HepG2 (cell line): Measurements from ENCODE around the gene SPON2. TPM values are rescaled to one million over a fixed set of nuclear protein-coding genes. Genes with fewer than 3 reads are reported as not detected.

Experiments
- ATAC-seq: fragments of 200-7000 bp; cut with Tn5 transposase; 3 replicates; pipeline ENCODE4 v1.9.1; 2020; ENCODE audit warnings: mild to moderate bottlenecking, moderate library complexity
- BruUV-seq: library from RNA; stranded (reverse); fragments of 400-500 nt; replicated peaks from 2 replicates; lab custom pipeline; 2021; lab: Mats Ljungman, UMichigan
- CTCF ChIA-PET: fragments of 300-600 bp; formaldehyde crosslinking; extraction: SDS; loops from one replicate; lab custom pipeline; 2021; ENCODE audit warnings: low total read pairs, inconsistent platforms, low intra/inter-chr PET ratio; lab: Yijun Ruan, JAX
- POLR2A ChIA-PET: fragments of 350-600 bp; sonication (Branson Sonifier 250); formaldehyde crosslinking; loops from one replicate; lab custom pipeline; 2020; ENCODE audit warnings: antibody characterized with exemption, inconsistent platforms; lab: Yijun Ruan, JAX
- DNase-seq: peaks from one replicate; pipeline ENCODE4 v3.0.0-alpha.2; 2015; ENCODE audit warnings: low spot score
- FAIRE-seq: peaks from 3 replicates; lab custom pipeline; 2011; peaks lifted over from hg19 to GRCh38; lab: Jason Lieb, UNC
- H2AFZ ChIP-seq: one replicate; pipeline ENCODE4 v1.6.1; 2011; ENCODE audit warnings: low read length, inconsistent platforms
- H3K27ac ChIP-seq: fragments of 300-600 bp; 3 replicates; pipeline ENCODE4 v1.8.0; 2011; ENCODE audit warnings: mixed run types, mild to moderate bottlenecking, mixed read lengths, low read length, inconsistent platforms; ENCODE audit not compliant: insufficient read depth; ENCODE audit errors: extremely low read length
- H3K27me3 ChIP-seq, 2 experiments: fragments of 200-600 bp in 1 of 2; 2 replicates in 1 of 2; 3 replicates in 1 of 2; pipeline versions ENCODE4 v1.6.0 to v1.8.0; 2011; ENCODE audit warnings: low read length in 2 of 2, mild to moderate bottlenecking in 2 of 2, moderate library complexity in 2 of 2, inconsistent platforms in 1 of 2; ENCODE audit not compliant: insufficient read depth in 2 of 2, control insufficient read depth in 1 of 2
- H3K36me3 ChIP-seq, 2 experiments: fragments of 200-600 bp in 1 of 2; replicated peaks in 1 of 2; 2 replicates in 1 of 2; 3 replicates in 1 of 2; pipeline versions ENCODE4 v1.5.1 to v1.8.0; 2011; ENCODE audit warnings: low read length in 2 of 2, inconsistent platforms in 1 of 2; ENCODE audit not compliant: insufficient read depth in 2 of 2, control insufficient read depth in 1 of 2
- H3K4me1 ChIP-seq: 2 replicates; pipeline ENCODE4 v1.5.1; 2012; ENCODE audit warnings: low read length, inconsistent platforms; ENCODE audit not compliant: insufficient read depth
- H3K4me2 ChIP-seq: 2 replicates; pipeline ENCODE4 v1.6.0; 2011; ENCODE audit warnings: low read depth, low read length, inconsistent platforms
- H3K4me3 ChIP-seq, 3 experiments: fragments of 200-600 bp in 1 of 3; sonication (generic), shearing (Covaris generic) in 1 of 3; replicated peaks in 1 of 3; 2 replicates each; pipeline ENCODE4 v1.5.1; 2011 to 2016; ENCODE audit warnings: low read length in 3 of 3, inconsistent platforms in 2 of 3, low read depth in 2 of 3, mild to moderate bottlenecking in 2 of 3, control low read depth in 1 of 3, mixed read lengths in 1 of 3; ENCODE audit not compliant: insufficient read depth in 1 of 3
- H3K79me2 ChIP-seq: one replicate; pipeline ENCODE4 v1.6.1; 2011; ENCODE audit warnings: low read length, inconsistent platforms; ENCODE audit not compliant: insufficient read depth
- H3K9ac ChIP-seq: 2 replicates; pipeline ENCODE4 v1.6.0; 2011; ENCODE audit warnings: mild to moderate bottlenecking, low read depth, low read length, inconsistent platforms; ENCODE audit not compliant: insufficient read depth
- H3K9me3 ChIP-seq: 2 replicates; pipeline ENCODE4 v1.5.1; 2012; ENCODE audit warnings: mild to moderate bottlenecking, low read length
- H4K20me1 ChIP-seq: 2 replicates; pipeline ENCODE4 v1.6.0; 2011; ENCODE audit warnings: inconsistent platforms, mild to moderate bottlenecking, low read length, moderate library complexity; ENCODE audit not compliant: insufficient read depth
- CEBPB ChIP-seq: IDR thresholded peaks from 2 replicates; pipeline ENCODE4 v1.6.1; 2011; ENCODE audit warnings: low read depth, low read length, improper control_type of control experiment, borderline replicate concordance
- CEBPG ChIP-seq: IDR thresholded peaks from 2 replicates; pipeline ENCODE4 v1.6.1; 2016
- HNRNPUL1 ChIP-seq: fragments of 200-400 bp; formaldehyde crosslinking; IDR thresholded peaks from 2 replicates; pipeline ENCODE4 v1.6.1; 2017; ENCODE audit warnings: low read depth, mild to moderate bottlenecking, low read length, moderate library complexity
- SP5 ChIP-seq: IDR thresholded peaks from 2 replicates; pipeline ENCODE4 v1.6.1; 2016; ENCODE audit warnings: low read depth, borderline replicate concordance
- ZNF629 ChIP-seq: sonication (generic); formaldehyde crosslinking; conservative IDR thresholded peaks from 2 replicates; pipeline ENCODE4 v1.5.0; 2020; ENCODE audit warnings: missing genetic modification reagents
- ZNF660 ChIP-seq: sonication (generic); formaldehyde crosslinking; IDR thresholded peaks from 2 replicates; pipeline ENCODE4 v1.5.1; 2020; ENCODE audit warnings: mild to moderate bottlenecking, low read depth, missing genetic modification reagents, borderline replicate concordance
- WGBS: methylation state at CpG from one replicate; pipeline ENCODE4 v1.1.6; 2017; ENCODE audit warnings: low lambda C conversion rate; 5-methylcytosine and 5-hydroxymethylcytosine counted together
- in situ Hi-C: cut with HindIII; loops from 2 replicates; pipeline ENCODE4 v1.10.0; 2017; ENCODE audit warnings: low pct_unique_long_range_greater_than_20kb; ENCODE audit not compliant: extremely low pct_ligation_motif_present
- intact Hi-C: fragments of 100-400 bp; cut with micrococcal nuclease; formaldehyde crosslinking; loops from one replicate; pipeline ENCODE4 v1.10.0; 2022; ENCODE audit not compliant: unreplicated experiment
- polyA plus RNA-seq, 8 experiments: library from polyadenylated mRNA; depleted of rRNA in 3 of 8; stranded (reverse) in 7 of 8; unstranded in 1 of 8; fragments of >200 nt; fragmentation: Illumina TruSeq in 4 of 8; extraction: Trizol in 4 of 8; gene quantifications; 2 replicates each; pipeline versions ENCODE4 v1.2.1 to v1.2.3, GENCODE V29; 2011 to 2016; ENCODE audit warnings: low read depth in 4 of 8, missing spikeins in 1 of 8, mixed read lengths in 1 of 8; ENCODE audit not compliant: insufficient read depth in 1 of 8
- total RNA-seq, 5 experiments: library from RNA; depleted of rRNA; stranded (reverse); fragments of >200 nt; fragmentation: Illumina TruSeq; extraction: Trizol; gene quantifications; 2 replicates each; pipeline ENCODE4 v1.2.3, GENCODE V29; 2016; ENCODE audit warnings: low read depth in 1 of 5
- TF ChIP-seq, protein P1 (sequence below): IDR thresholded peaks from 2 replicates; pipeline ENCODE4 v1.6.1; 2016; ENCODE audit warnings: mild to moderate bottlenecking

Gene SPON2
- total and polyA plus RNA-seq, 2 of the 13 experiments (the other 11 are each of a cell fraction or from before 2014, with no cell fraction given) = 17.4 to 55.2 TPM

- no peaks in the 10 kb centered on the region for H3K79me2 ChIP-seq
- no peaks in the 10 kb centered on the region for H3K9me3 ChIP-seq
- H3K36me3 ChIP-seq = no peaks in the 10 kb centered on the region
- POLR2A ChIA-PET = no interaction called here
- peak overlapping the region; percentile 22; the same call in 1 of the 2 replicates for H3K4me2 ChIP-seq
- no peaks in the 10 kb centered on the region for H4K20me1 ChIP-seq
- intact Hi-C loops = no loop called here
- CTCF ChIA-PET = no interaction called here
- TF ChIP-seq CEBPG (CRISPR knock-in tag) (peak; percentile 19; the same call in 1 of the 2 replicates), CEBPB (peak; percentile 54), SP5 (CRISPR knock-in tag) (no peak), ZNF629 (CRISPR knock-in tag) (no peak), HNRNPUL1 (no peak), ZNF660 (no peak)
- TF ChIP-seq, protein P1, sequence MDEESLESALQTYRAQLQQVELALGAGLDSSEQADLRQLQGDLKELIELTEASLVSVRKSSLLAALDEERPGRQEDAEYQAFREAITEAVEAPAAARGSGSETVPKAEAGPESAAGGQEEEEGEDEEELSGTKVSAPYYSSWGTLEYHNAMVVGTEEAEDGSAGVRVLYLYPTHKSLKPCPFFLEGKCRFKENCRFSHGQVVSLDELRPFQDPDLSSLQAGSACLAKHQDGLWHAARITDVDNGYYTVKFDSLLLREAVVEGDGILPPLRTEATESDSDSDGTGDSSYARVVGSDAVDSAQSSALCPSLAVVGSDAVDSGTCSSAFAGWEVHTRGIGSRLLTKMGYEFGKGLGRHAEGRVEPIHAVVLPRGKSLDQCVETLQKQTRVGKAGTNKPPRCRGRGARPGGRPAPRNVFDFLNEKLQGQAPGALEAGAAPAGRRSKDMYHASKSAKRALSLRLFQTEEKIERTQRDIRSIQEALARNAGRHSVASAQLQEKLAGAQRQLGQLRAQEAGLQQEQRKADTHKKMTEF (CRISPR knock-in tag) = no peak
- H3K4me1 ChIP-seq = no peaks in the 10 kb centered on the region
- in situ Hi-C loops = no loop called here
- DNase-seq (no peak), FAIRE-seq (no peak), ATAC-seq (no peak)
- H3K27ac ChIP-seq = no peak overlapping the region
- BruUV-seq = no TSS peak
- H3K4me3 ChIP-seq = no peak overlapping the region
- no peak overlapping the region for H2AFZ ChIP-seq
- H3K9ac ChIP-seq = no peak overlapping the region
- 40% methylated on average over 2 of the region's 2 CpGs for WGBS
- peaks cover 2 to 12% of the 10 kb centered on the region in 2 experiments; a peak in 1 of 5 replicates for H3K27me3 ChIP-seq
Measured at GRCh38 chr4:1137850-1138249, 34.5 kb downstream of the SPON2 start.
